Measurements from ENCODE around the gene ZNF491.
"Not testable (repeated sequence)": the region's sequence is repeated elsewhere in the genome, so short reads cannot be mapped to it uniquely, and the experiment has no call there.

DNA sequence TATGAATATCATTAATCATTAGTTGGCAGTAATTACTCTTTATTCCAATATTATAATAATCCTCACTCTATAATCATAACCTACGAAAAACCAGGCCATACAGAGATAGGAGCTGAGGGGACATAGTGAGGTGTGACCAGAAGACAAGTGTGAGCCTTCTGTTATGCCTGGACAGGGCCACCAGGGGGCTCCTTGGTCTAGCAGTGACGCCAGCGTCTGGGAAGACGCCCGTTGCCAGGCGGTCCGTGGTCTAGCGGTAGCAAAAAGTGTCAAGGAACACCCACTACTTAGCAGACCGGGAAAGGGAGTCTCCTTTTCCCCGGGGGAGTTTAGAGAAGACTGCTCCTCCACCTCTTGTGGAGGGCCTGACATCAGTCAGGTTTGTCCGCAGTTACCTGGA, 26.8 kb upstream of the ZNF491 start:
- TF ChIP-seq, protein P1, sequence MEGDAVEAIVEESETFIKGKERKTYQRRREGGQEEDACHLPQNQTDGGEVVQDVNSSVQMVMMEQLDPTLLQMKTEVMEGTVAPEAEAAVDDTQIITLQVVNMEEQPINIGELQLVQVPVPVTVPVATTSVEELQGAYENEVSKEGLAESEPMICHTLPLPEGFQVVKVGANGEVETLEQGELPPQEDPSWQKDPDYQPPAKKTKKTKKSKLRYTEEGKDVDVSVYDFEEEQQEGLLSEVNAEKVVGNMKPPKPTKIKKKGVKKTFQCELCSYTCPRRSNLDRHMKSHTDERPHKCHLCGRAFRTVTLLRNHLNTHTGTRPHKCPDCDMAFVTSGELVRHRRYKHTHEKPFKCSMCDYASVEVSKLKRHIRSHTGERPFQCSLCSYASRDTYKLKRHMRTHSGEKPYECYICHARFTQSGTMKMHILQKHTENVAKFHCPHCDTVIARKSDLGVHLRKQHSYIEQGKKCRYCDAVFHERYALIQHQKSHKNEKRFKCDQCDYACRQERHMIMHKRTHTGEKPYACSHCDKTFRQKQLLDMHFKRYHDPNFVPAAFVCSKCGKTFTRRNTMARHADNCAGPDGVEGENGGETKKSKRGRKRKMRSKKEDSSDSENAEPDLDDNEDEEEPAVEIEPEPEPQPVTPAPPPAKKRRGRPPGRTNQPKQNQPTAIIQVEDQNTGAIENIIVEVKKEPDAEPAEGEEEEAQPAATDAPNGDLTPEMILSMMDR (IDR thresholded peaks at IDR 0.05): not testable (repeated sequence)
- not testable (repeated sequence) for TF ChIP-seq POLR2A (IDR thresholded peaks at IDR 0.05)
